Skeletal muscle cell (primary cell): ENCODE results near the gene CHADL.
A peak's percentile ranks its signal among the peaks of the same experiment; 100 is the strongest.

Source experiments
- DNase-seq: peaks from one replicate; pipeline ENCODE4 v3.0.0-alpha.2; 2010; ENCODE audit warnings: low read depth
- H3K4me3 ChIP-seq: 2 replicates; pipeline ENCODE4 v1.5.1; 2011; ENCODE audit warnings: low read depth, mild to moderate bottlenecking, control low read depth, low read length, moderate library complexity

The CHADL gene

GRCh38 chr22:41237036-41237706 is 3.6 kb downstream of the CHADL start:
- DNase-seq, result no peak
- peak overlapping the region; percentile 41 for H3K4me3 ChIP-seq

- no peak overlapping the region for H3K4me3 ChIP-seq
- DNase-seq, result no peak
Observed at GRCh38 chr22:41234815-41235695, 5.7 kb downstream of the CHADL start.

- no peak for DNase-seq
- H3K4me3 ChIP-seq, result no peak overlapping the region
Observed at GRCh38 chr22:41231369-41231768, 9.4 kb downstream of the CHADL start.

GRCh38 chr22:41230401-41230785 is 10.3 kb downstream of the CHADL start:
- H3K4me3 ChIP-seq, result no peak overlapping the region
- DNase-seq, result no peak

GRCh38 chr22:41229730-41230400 is 10.9 kb downstream of the CHADL start:
- no peak overlapping the region for H3K4me3 ChIP-seq

GRCh38 chr22:41229215-41229614 is 11.5 kb downstream of the CHADL start:
- H3K4me3 ChIP-seq, result no peak overlapping the region
- DNase-seq, result no peak

More at GRCh38 chr22:41229730-41230400, 10.9 kb downstream of the CHADL start:
- no peak for DNase-seq

GRCh38 chr22:41226723-41227655 is 13.7 kb downstream of the CHADL start:
- no peak for DNase-seq
- no peak overlapping the region for H3K4me3 ChIP-seq

- DNase-seq, result no peak
- no peak overlapping the region for H3K4me3 ChIP-seq
Observed at GRCh38 chr22:41223535-41223934, 17.2 kb downstream of the CHADL start.

- H3K4me3 ChIP-seq, result no peak overlapping the region
- DNase-seq, result no peak
Observed at GRCh38 chr22:41222846-41223507, 17.8 kb downstream of the CHADL start.

GRCh38 chr22:41217553-41218157 is 23.1 kb downstream of the CHADL start:
- peak; percentile 57 for DNase-seq
- H3K4me3 ChIP-seq, result peak overlapping the region; percentile 21

- peak overlapping the region; percentile 21 for H3K4me3 ChIP-seq
- no peak for DNase-seq
Observed at GRCh38 chr22:41216984-41217383, 23.7 kb downstream of the CHADL start.

GRCh38 chr22:41215926-41216325 is 24.8 kb downstream of the CHADL start:
- H3K4me3 ChIP-seq, result no peak overlapping the region
- DNase-seq, result no peak

- H3K4me3 ChIP-seq, result no peak overlapping the region
- no peak for DNase-seq
Observed at GRCh38 chr22:41215409-41215808, 25.3 kb downstream of the CHADL start.

- no peak for DNase-seq
- no peak overlapping the region for H3K4me3 ChIP-seq
Observed at GRCh38 chr22:41206719-41207118, 34.0 kb downstream of the CHADL start.

GRCh38 chr22:41204992-41205900 is 35.5 kb downstream of the CHADL start, which contains the start of gene L3MBTL2:
TSS of gene L3MBTL2 (plus strand) at chr22:41205312. CDS start at chr22:41205363, 51 bp downstream.
- DNase-seq, result peak; percentile 83
- peak within 1 kb of the TSS; percentile 84 for H3K4me3 ChIP-seq

- DNase-seq, result no peak
- no peak overlapping the region for H3K4me3 ChIP-seq
Observed at GRCh38 chr22:41204066-41204465, 36.7 kb downstream of the CHADL start.

GRCh38 chr22:41203118-41203517 is 37.6 kb downstream of the CHADL start:
- H3K4me3 ChIP-seq, result no peak overlapping the region
- DNase-seq, result no peak
